ENCODE results near the gene PSRC1.
"Not testable (repeated sequence)": the region's sequence is repeated elsewhere in the genome, so short reads cannot be mapped to it uniquely, and the experiment has no call there.

PSRC1 gene

GRCh38 chr1:109307274-109308021, 24.5 kb upstream of the PSRC1 start:
- Histone ChIP-seq H3K27ac (ENCODE audit: low read depth, low read length) (no peak overlapping the region), H3K36me3 (ENCODE audit: control insufficient read depth, insufficient read depth, low read length) (peaks cover 2% of the 10 kb centered on the region; the same call in 1 of the 2 replicates), H3K4me1 (ENCODE audit: control insufficient read depth, insufficient read depth, low read length) (peaks cover 22% of the 10 kb centered on the region), H3K4me3 (ENCODE audit: low read depth, low read length) (no peak overlapping the region), H3K9ac (ENCODE audit: low read length) (no peak overlapping the region), H3K9me3 (ENCODE audit: control insufficient read depth, insufficient read depth, low read depth, low read length) (no peaks in the 10 kb centered on the region), H3K27me3 (ENCODE audit: control insufficient read depth, insufficient read depth, low read length) (no peaks in the 10 kb centered on the region)

- no peak within 1 kb of the TSS for H3K9ac ChIP-seq (ENCODE audit: low read length)
- H3K4me3 ChIP-seq (ENCODE audit: low read depth, low read length), result no peak within 1 kb of the TSS
- H3K27ac ChIP-seq (ENCODE audit: low read depth, low read length), result no peak within 1 kb of the TSS
- H3K36me3 ChIP-seq (ENCODE audit: control insufficient read depth, insufficient read depth, low read length), result peaks cover under 1% of the 10 kb centered on the region; the same call in 1 of the 2 replicates
- no peaks in the 10 kb centered on the region for H3K27me3 ChIP-seq (ENCODE audit: control insufficient read depth, insufficient read depth, low read length)
- H3K9me3 ChIP-seq (ENCODE audit: control insufficient read depth, insufficient read depth, low read depth, low read length), result no peaks in the 10 kb centered on the region
- peaks cover 22% of the 10 kb centered on the region for H3K4me1 ChIP-seq (ENCODE audit: control insufficient read depth, insufficient read depth, low read length)
These were observed 23.9 kb upstream of the PSRC1 start, which contains the start of gene MYBPHL for GRCh38 chr1:109306832-109307273. Gene MYBPHL, minus strand, starts transcription at chr1:109307011. Its CDS starts 20 bp downstream, at chr1:109306991.

- not testable (repeated sequence) for H3K27me3 ChIP-seq (ENCODE audit: control insufficient read depth, insufficient read depth, low read length); H3K4me3 ChIP-seq (ENCODE audit: low read depth, low read length); H3K27ac ChIP-seq (ENCODE audit: low read depth, low read length); H3K9me3 ChIP-seq (ENCODE audit: control insufficient read depth, insufficient read depth, low read depth, low read length); H3K9ac ChIP-seq (ENCODE audit: low read length); H3K36me3 ChIP-seq (ENCODE audit: control insufficient read depth, insufficient read depth, low read length)
- peaks cover 22% of the 10 kb centered on the region for H3K4me1 ChIP-seq (ENCODE audit: control insufficient read depth, insufficient read depth, low read length)
These were observed 23.0 kb upstream of the PSRC1 start for GRCh38 chr1:109305991-109306390.

GRCh38 chr1:109304226-109304920, 21.4 kb upstream of the PSRC1 start:
- H3K27ac ChIP-seq (ENCODE audit: low read depth, low read length), result no peak overlapping the region
- peaks cover 28% of the 10 kb centered on the region for H3K4me1 ChIP-seq (ENCODE audit: control insufficient read depth, insufficient read depth, low read length)

GRCh38 chr1:109301874-109302273, 18.9 kb upstream of the PSRC1 start:
- H3K36me3 ChIP-seq (ENCODE audit: control insufficient read depth, insufficient read depth, low read length), result no peaks in the 10 kb centered on the region
- H3K4me3 ChIP-seq (ENCODE audit: low read depth, low read length), result no peak overlapping the region
- no peaks in the 10 kb centered on the region for H3K9me3 ChIP-seq (ENCODE audit: control insufficient read depth, insufficient read depth, low read depth, low read length)
- H3K9ac ChIP-seq (ENCODE audit: low read length), result no peak overlapping the region
- no peak overlapping the region for H3K27ac ChIP-seq (ENCODE audit: low read depth, low read length)
- no peaks in the 10 kb centered on the region for H3K27me3 ChIP-seq (ENCODE audit: control insufficient read depth, insufficient read depth, low read length)
- H3K4me1 ChIP-seq (ENCODE audit: control insufficient read depth, insufficient read depth, low read length), result peaks cover 19% of the 10 kb centered on the region

More at GRCh38 chr1:109304226-109304920, 21.4 kb upstream of the PSRC1 start:
- H3K9ac ChIP-seq (ENCODE audit: low read length), result no peak overlapping the region
- no peak overlapping the region for H3K4me3 ChIP-seq (ENCODE audit: low read depth, low read length)
- no peaks in the 10 kb centered on the region for H3K36me3 ChIP-seq (ENCODE audit: control insufficient read depth, insufficient read depth, low read length)
- no peaks in the 10 kb centered on the region for H3K27me3 ChIP-seq (ENCODE audit: control insufficient read depth, insufficient read depth, low read length)
- no peaks in the 10 kb centered on the region for H3K9me3 ChIP-seq (ENCODE audit: control insufficient read depth, insufficient read depth, low read depth, low read length)

- Histone ChIP-seq H3K4me1 (ENCODE audit: control insufficient read depth, insufficient read depth, low read length) (peaks cover 12% of the 10 kb centered on the region; the same call in 1 of the 2 replicates), H3K9me3 (ENCODE audit: control insufficient read depth, insufficient read depth, low read depth, low read length) (no peaks in the 10 kb centered on the region), H3K9ac (ENCODE audit: low read length) (no peak overlapping the region), H3K27ac (ENCODE audit: low read depth, low read length) (no peak overlapping the region), H3K36me3 (ENCODE audit: control insufficient read depth, insufficient read depth, low read length) (no peaks in the 10 kb centered on the region), H3K4me3 (ENCODE audit: low read depth, low read length) (no peak overlapping the region), H3K27me3 (ENCODE audit: control insufficient read depth, insufficient read depth, low read length) (no peaks in the 10 kb centered on the region)
These were observed 17.8 kb upstream of the PSRC1 start for GRCh38 chr1:109300650-109301151.

GRCh38 chr1:109299558-109300343, 16.8 kb upstream of the PSRC1 start:
- Histone ChIP-seq H3K4me1 (ENCODE audit: control insufficient read depth, insufficient read depth, low read length) (peaks cover 12% of the 10 kb centered on the region; the same call in 1 of the 2 replicates), H3K9me3 (ENCODE audit: control insufficient read depth, insufficient read depth, low read depth, low read length) (no peaks in the 10 kb centered on the region), H3K4me3 (ENCODE audit: low read depth, low read length) (no peak overlapping the region), H3K27me3 (ENCODE audit: control insufficient read depth, insufficient read depth, low read length) (no peaks in the 10 kb centered on the region), H3K27ac (ENCODE audit: low read depth, low read length) (no peak overlapping the region), H3K36me3 (ENCODE audit: control insufficient read depth, insufficient read depth, low read length) (no peaks in the 10 kb centered on the region), H3K9ac (ENCODE audit: low read length) (no peak overlapping the region)

GRCh38 chr1:109298666-109299557, 16.0 kb upstream of the PSRC1 start:
- Histone ChIP-seq H3K36me3 (ENCODE audit: control insufficient read depth, insufficient read depth, low read length) (no peaks in the 10 kb centered on the region), H3K4me3 (ENCODE audit: low read depth, low read length) (no peak overlapping the region), H3K27me3 (ENCODE audit: control insufficient read depth, insufficient read depth, low read length) (no peaks in the 10 kb centered on the region), H3K4me1 (ENCODE audit: control insufficient read depth, insufficient read depth, low read length) (peaks cover 12% of the 10 kb centered on the region; the same call in 1 of the 2 replicates), H3K9ac (ENCODE audit: low read length) (no peak overlapping the region), H3K9me3 (ENCODE audit: control insufficient read depth, insufficient read depth, low read depth, low read length) (no peaks in the 10 kb centered on the region), H3K27ac (ENCODE audit: low read depth, low read length) (no peak overlapping the region)

- Histone ChIP-seq H3K27ac (ENCODE audit: low read depth, low read length) (no peak overlapping the region), H3K4me3 (ENCODE audit: low read depth, low read length) (no peak overlapping the region), H3K9me3 (ENCODE audit: control insufficient read depth, insufficient read depth, low read depth, low read length) (no peaks in the 10 kb centered on the region), H3K4me1 (ENCODE audit: control insufficient read depth, insufficient read depth, low read length) (peaks cover 17% of the 10 kb centered on the region), H3K27me3 (ENCODE audit: control insufficient read depth, insufficient read depth, low read length) (no peaks in the 10 kb centered on the region), H3K36me3 (ENCODE audit: control insufficient read depth, insufficient read depth, low read length) (no peaks in the 10 kb centered on the region), H3K9ac (ENCODE audit: low read length) (no peak overlapping the region)
These were observed 13.8 kb upstream of the PSRC1 start for GRCh38 chr1:109296782-109297181.

Measured in HUES6 (cell line).